Measurements from ENCODE around the gene FOXB1.

GRCh38 chr15:59991834-59992233 is 12.3 kb upstream of the FOXB1 start:
- TF ChIP-seq POLR2A (IDR thresholded peaks at IDR 0.05) = no peak
- no peak for TF ChIP-seq CTCF (IDR thresholded peaks at IDR 0.05)

All from thyroid gland (tissue), 4 donors.